Rectal smooth muscle tissue (tissue), 1 donor: ENCODE measurements around the gene PEX11A.
A peak's percentile ranks its signal among the peaks of the same experiment; 100 is the strongest.

Experiments used
- H3K27ac ChIP-seq: one replicate; pipeline ENCODE4 v1.7.0; 2013; ENCODE audit warnings: low read depth, low read length, inconsistent platforms
- H3K27me3 ChIP-seq: one replicate; pipeline ENCODE4 v1.7.0; 2013; ENCODE audit warnings: low read length; ENCODE audit not compliant: control insufficient read depth, insufficient read depth
- H3K36me3 ChIP-seq: one replicate; pipeline ENCODE4 v1.7.0; 2013; ENCODE audit warnings: low read length; ENCODE audit not compliant: control insufficient read depth, insufficient read depth
- H3K4me1 ChIP-seq: one replicate; pipeline ENCODE4 v1.7.0; 2013; ENCODE audit warnings: low read length; ENCODE audit not compliant: control insufficient read depth, insufficient read depth
- H3K4me3 ChIP-seq: one replicate; pipeline ENCODE4 v1.7.0; 2013; ENCODE audit warnings: low read length
- H3K9ac ChIP-seq: one replicate; pipeline ENCODE4 v1.7.0; 2013; ENCODE audit warnings: low read length

The PEX11A gene

GRCh38 chr15:89664441-89665350 is 25.9 kb downstream of the PEX11A start:
- peaks cover 3% of the 10 kb centered on the region for H3K4me1 ChIP-seq
- H3K9ac ChIP-seq = no peak overlapping the region

GRCh38 chr15:89662893-89663626 is 27.5 kb downstream of the PEX11A start:
- peak overlapping the region; percentile 18 for H3K27ac ChIP-seq
- no peaks in the 10 kb centered on the region for H3K27me3 ChIP-seq
- H3K4me1 ChIP-seq = peaks cover 3% of the 10 kb centered on the region
- H3K9ac ChIP-seq = no peak overlapping the region
- no peaks in the 10 kb centered on the region for H3K36me3 ChIP-seq
- no peak overlapping the region for H3K4me3 ChIP-seq

More at GRCh38 chr15:89664441-89665350, 25.9 kb downstream of the PEX11A start:
- Histone ChIP-seq H3K4me3 (peak overlapping the region; percentile 55), H3K27ac (peak overlapping the region; percentile 6), H3K27me3 (no peaks in the 10 kb centered on the region), H3K36me3 (no peaks in the 10 kb centered on the region)

GRCh38 chr15:89660556-89660955 is 30.0 kb downstream of the PEX11A start:
- no peaks in the 10 kb centered on the region for H3K36me3 ChIP-seq
- no peak overlapping the region for H3K4me3 ChIP-seq
- H3K9ac ChIP-seq = no peak overlapping the region
- no peaks in the 10 kb centered on the region for H3K27me3 ChIP-seq
- no peak overlapping the region for H3K27ac ChIP-seq
- peaks cover 3% of the 10 kb centered on the region for H3K4me1 ChIP-seq

DNA sequence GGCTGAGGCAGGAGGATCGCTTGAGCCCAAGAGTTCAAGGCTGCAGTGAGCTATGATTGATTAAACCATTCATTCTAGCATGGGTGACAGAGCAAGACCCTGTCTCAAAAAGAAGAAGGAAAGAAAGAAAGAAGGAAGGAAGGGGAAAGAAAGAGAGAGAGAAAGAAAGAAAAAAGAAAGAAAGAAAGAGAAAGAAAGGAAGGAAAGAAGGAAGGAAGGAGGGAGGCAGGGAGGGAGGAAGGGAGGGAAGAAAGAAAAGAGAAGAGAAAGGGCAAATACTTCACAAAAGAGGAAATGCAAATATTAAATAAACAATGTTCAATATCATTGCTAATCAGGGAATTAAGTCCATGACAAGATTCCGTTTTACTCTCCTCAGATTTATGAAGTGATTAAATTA is 31.3 kb downstream of the PEX11A start:
- Histone ChIP-seq H3K4me1 (peaks cover 4% of the 10 kb centered on the region), H3K27ac (no peak overlapping the region), H3K4me3 (no peak overlapping the region), H3K27me3 (no peaks in the 10 kb centered on the region), H3K36me3 (no peaks in the 10 kb centered on the region), H3K9ac (no peak overlapping the region)

- no peak overlapping the region for H3K4me3 ChIP-seq
- no peak overlapping the region for H3K9ac ChIP-seq
- H3K36me3 ChIP-seq = no peaks in the 10 kb centered on the region
- no peaks in the 10 kb centered on the region for H3K27me3 ChIP-seq
- H3K4me1 ChIP-seq = peaks cover 5% of the 10 kb centered on the region
- no peak overlapping the region for H3K27ac ChIP-seq
Observed at GRCh38 chr15:89657686-89658200, 32.8 kb downstream of the PEX11A start.

DNA sequence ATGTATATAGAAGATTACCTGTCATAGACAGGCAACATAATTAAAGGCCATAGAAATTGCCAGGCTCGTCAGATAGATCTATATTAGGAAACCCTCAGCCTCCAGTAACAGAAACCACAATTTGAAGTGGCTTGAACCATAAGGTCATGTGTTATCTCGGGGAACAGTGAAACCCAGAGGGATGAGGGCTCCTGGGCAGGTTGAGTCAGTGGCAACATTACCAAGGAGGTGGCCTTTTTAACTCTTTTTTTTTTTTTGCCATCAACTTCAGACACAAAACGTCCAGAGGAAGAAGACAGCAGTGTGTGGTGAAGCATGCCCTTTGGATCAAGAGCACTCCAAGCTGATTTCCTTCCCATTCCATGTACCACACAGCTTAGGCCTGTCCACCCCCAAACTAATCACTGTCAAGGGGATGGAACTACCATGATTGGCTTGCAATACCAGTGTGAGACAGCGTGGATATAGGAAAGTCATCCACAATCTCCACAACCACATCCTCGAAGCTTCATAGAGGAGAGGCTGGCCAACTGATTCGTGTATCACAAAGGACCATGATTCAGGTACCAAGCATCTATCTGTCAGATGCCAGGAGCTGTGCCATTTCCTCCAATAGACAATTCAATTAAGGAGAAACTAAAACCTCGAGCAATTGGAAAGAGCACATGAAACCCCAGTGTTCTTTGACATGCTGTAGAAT is 34.3 kb downstream of the PEX11A start:
- Histone ChIP-seq H3K27me3 (no peaks in the 10 kb centered on the region), H3K36me3 (no peaks in the 10 kb centered on the region), H3K9ac (no peak overlapping the region), H3K4me3 (no peak overlapping the region), H3K27ac (no peak overlapping the region), H3K4me1 (peaks cover 5% of the 10 kb centered on the region)

DNA sequence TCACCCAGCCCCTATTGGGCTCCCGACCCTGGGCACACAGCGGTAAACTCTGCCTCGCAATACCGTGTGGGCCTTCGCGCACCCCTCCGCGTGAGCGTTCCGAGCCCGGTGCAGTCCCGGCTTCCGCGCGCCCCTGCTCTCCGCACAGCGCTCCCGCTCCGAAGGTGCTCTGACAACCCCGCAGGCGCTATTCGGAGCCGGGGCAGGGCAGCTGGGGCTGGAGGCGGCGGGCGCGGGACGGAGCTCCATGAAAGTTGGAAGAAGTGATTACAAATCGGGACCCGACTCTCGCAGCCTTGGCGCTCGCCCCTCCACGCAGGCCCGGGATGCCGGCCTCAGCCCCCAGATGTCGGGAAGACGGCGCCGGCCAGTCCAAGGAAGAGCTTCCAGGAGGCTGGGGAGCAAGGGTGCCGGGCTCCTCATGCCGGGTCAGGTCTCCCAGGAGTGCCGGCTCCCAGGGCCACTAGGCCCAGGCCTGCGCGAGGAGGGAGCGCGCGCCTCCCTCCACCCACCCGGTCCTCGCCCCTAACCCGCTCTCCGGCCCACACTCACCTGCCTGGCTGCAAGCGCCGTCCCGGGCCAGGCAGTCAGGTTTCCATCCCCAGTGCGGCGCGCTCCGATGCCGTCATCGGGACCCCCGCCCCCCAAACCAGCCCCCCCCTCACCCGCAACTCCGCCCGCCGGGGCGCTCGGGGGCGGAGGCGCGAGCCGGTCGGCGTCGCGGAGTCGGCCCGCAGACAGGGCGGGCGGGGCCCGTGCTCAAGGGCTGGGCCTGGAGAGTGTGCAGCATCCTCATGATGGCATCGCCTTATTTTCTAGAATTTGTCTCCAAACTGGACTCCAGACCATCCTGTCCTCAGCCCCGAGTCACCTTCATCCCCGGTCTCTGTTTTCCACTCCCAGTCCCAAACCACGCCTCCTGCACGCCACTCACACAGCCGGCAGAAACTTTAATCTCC is 35.4 kb downstream of the PEX11A start, which contains the start of gene KIF7:
Gene KIF7, minus strand, starts transcription at position 621 of the 959 bp plus-strand sequence. CDS start 2,537 bp downstream, outside the sequence.
- no peak within 1 kb of the TSS for H3K27ac ChIP-seq
- H3K27me3 ChIP-seq = no peaks in the 10 kb centered on the region
- H3K36me3 ChIP-seq = no peaks in the 10 kb centered on the region

DNA sequence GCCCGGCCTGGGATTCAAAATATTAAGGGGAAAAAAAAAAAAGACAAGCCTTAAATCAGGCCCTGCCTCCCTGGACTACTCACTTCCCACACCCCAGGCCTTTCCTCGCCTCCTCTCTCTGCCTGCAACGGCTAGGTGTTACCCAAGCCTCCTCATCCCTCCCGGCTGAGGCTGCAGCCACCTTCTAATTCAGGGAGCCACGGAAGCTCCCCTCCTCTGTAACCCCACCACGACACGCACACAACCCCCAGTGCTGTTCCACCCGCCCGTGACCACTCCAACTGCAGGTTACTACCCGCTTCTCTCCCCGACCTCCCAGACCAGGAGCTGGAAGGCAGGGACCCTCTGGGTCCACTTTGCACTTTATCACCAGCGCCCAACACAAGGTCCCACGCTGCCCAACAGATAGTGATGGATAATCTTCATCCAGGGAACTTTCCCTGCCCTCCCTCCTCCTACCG is 36.2 kb downstream of the PEX11A start:
- Histone ChIP-seq H3K4me1 (peaks cover 5% of the 10 kb centered on the region), H3K4me3 (peak overlapping the region; percentile 72), H3K27ac (no peak overlapping the region), H3K9ac (no peak overlapping the region), H3K36me3 (no peaks in the 10 kb centered on the region), H3K27me3 (no peaks in the 10 kb centered on the region)

More for the DNA sequence above, 35.4 kb downstream of the PEX11A start, which contains the start of gene KIF7:
- no peak within 1 kb of the TSS for H3K9ac ChIP-seq
- peak within 1 kb of the TSS; percentile 72 for H3K4me3 ChIP-seq
- H3K4me1 ChIP-seq = peaks cover 5% of the 10 kb centered on the region

DNA sequence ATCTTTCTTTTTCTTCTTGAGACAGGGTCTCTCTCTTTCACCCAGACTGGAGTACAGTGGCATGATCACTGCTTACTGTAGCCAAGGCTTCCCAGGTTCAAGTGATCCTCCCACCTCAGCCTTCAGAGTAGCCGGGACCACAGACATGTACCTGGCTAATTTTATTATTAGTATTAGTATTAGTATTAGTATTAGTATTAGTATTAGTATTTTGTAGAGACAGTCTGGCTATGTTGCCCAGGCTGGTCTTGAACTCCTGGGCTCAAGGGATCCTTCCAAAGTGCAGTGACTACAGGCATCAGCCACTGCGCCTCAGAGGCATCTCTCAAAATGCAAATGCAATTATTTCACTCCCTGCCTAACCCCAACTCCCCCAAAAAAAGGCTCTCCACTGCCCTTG is 37.0 kb downstream of the PEX11A start:
- no peaks in the 10 kb centered on the region for H3K36me3 ChIP-seq
- peaks cover 5% of the 10 kb centered on the region for H3K4me1 ChIP-seq
- H3K4me3 ChIP-seq = no peak overlapping the region
- H3K9ac ChIP-seq = no peak overlapping the region
- H3K27me3 ChIP-seq = no peaks in the 10 kb centered on the region
- no peak overlapping the region for H3K27ac ChIP-seq

- H3K27me3 ChIP-seq = no peaks in the 10 kb centered on the region
- H3K27ac ChIP-seq = no peak overlapping the region
- H3K9ac ChIP-seq = no peak overlapping the region
- peaks cover 5% of the 10 kb centered on the region for H3K4me1 ChIP-seq
- no peak overlapping the region for H3K4me3 ChIP-seq
- H3K36me3 ChIP-seq = no peaks in the 10 kb centered on the region
Observed at GRCh38 chr15:89652666-89653065, 37.9 kb downstream of the PEX11A start.

GRCh38 chr15:89652131-89652530 is 38.4 kb downstream of the PEX11A start:
- H3K4me1 ChIP-seq = peaks cover 5% of the 10 kb centered on the region
- H3K27me3 ChIP-seq = no peaks in the 10 kb centered on the region
- H3K9ac ChIP-seq = no peak overlapping the region
- H3K36me3 ChIP-seq = no peaks in the 10 kb centered on the region
- H3K27ac ChIP-seq = no peak overlapping the region
- no peak overlapping the region for H3K4me3 ChIP-seq
